OCI-M2 (cell line): ENCODE results near the gene SHC4.
"Not testable (repeated sequence)": the region's sequence is repeated elsewhere in the genome, so short reads cannot be mapped to it uniquely, and the experiment has no call there.

Source experiments
- DNase-seq: peaks from one replicate; lab custom pipeline; 2025; ENCODE audit not compliant: unreplicated experiment; lab: John Stamatoyannopoulos, UW

The SHC4 gene

GRCh38 chr15:48963524-48964113, at the start of gene SHC4:
SHC4 (minus strand) TSS chr15:48963919; CDS start chr15:48963015, 904 bp downstream.
- DNase-seq, result no peak

GRCh38 chr15:48999314-48999713, 35.6 kb upstream of the SHC4 start:
- no peak for DNase-seq

GRCh38 chr15:48996276-48996675, 32.6 kb upstream of the SHC4 start:
- no peak for DNase-seq

GRCh38 chr15:48993380-48993779, 29.7 kb upstream of the SHC4 start:
- DNase-seq, result no peak

- DNase-seq, result no peak
Observed at GRCh38 chr15:48992545-48992944, 28.8 kb upstream of the SHC4 start.

- no peak for DNase-seq
Observed at GRCh38 chr15:48992096-48992495, 28.4 kb upstream of the SHC4 start.

GRCh38 chr15:48989170-48989569, 25.5 kb upstream of the SHC4 start:
- DNase-seq, result no peak

- DNase-seq, result no peak
Observed at GRCh38 chr15:48987142-48987541, 23.4 kb upstream of the SHC4 start.

GRCh38 chr15:48986240-48986639, 22.5 kb upstream of the SHC4 start:
- no peak for DNase-seq

GRCh38 chr15:48985516-48985915, 21.8 kb upstream of the SHC4 start:
- DNase-seq, result no peak

GRCh38 chr15:48984811-48985352, 21.2 kb upstream of the SHC4 start:
- no peak for DNase-seq

GRCh38 chr15:48984021-48984710, 20.4 kb upstream of the SHC4 start:
- DNase-seq, result no peak

GRCh38 chr15:48983300-48983699, 19.6 kb upstream of the SHC4 start:
- no peak for DNase-seq

GRCh38 chr15:48981941-48982340, 18.2 kb upstream of the SHC4 start:
- no peak for DNase-seq

- no peak for DNase-seq
Observed at GRCh38 chr15:48978638-48979037, 14.9 kb upstream of the SHC4 start.

- no peak for DNase-seq
Observed at GRCh38 chr15:48976444-48977088, 12.8 kb upstream of the SHC4 start.

- DNase-seq, result no peak
Observed at GRCh38 chr15:48975472-48976419, 12.0 kb upstream of the SHC4 start.

GRCh38 chr15:48974882-48975281, 11.2 kb upstream of the SHC4 start:
- no peak for DNase-seq

- no peak for DNase-seq
Observed at GRCh38 chr15:48972750-48973503, 9.2 kb upstream of the SHC4 start.

- not testable (repeated sequence) for DNase-seq
Observed at GRCh38 chr15:48970926-48971325, 7.2 kb upstream of the SHC4 start.
